A673 (cell line): ENCODE results near the gene DNAJA4. TPM values are rescaled to one million over a fixed set of nuclear protein-coding genes. Genes with fewer than 3 reads are reported as not detected.

ENCODE experiments used
- BruUV-seq: library from RNA; stranded (reverse); fragments of 400-500 nt; replicated peaks from 2 replicates; lab custom pipeline; 2021; lab: Mats Ljungman, UMichigan
- CTCF ChIA-PET: fragments of 300-600 bp; sonication (Branson Sonifier 250); formaldehyde crosslinking; loops from one replicate; lab custom pipeline; 2022; ENCODE audit warnings: antibody characterized with exemption; lab: Charles Lee
- POLR2A ChIA-PET: fragments of 300-600 bp; sonication (Branson Sonifier 250); formaldehyde crosslinking; loops from one replicate; lab custom pipeline; 2022; ENCODE audit warnings: antibody characterized with exemption; ENCODE audit not compliant: low non-redundant PET; lab: Charles Lee
- DNase-seq: peaks from one replicate; pipeline ENCODE4 v3.0.0-alpha.2; 2015; ENCODE audit warnings: low spot score
- H3K27ac ChIP-seq: fragments of 200-600 bp; sonication (generic); 2 replicates; pipeline ENCODE4 v1.5.1; 2016; ENCODE audit warnings: mixed run types, low read depth, mild to moderate bottlenecking, mixed read lengths, antibody characterized with exemption, low read length; ENCODE audit not compliant: poor library complexity, severe bottlenecking
- H3K27me3 ChIP-seq: fragments of 200-600 bp; sonication (generic); replicated peaks from 2 replicates; pipeline ENCODE4 v1.6.1; 2017; ENCODE audit warnings: mixed run types, low read depth, mild to moderate bottlenecking, mixed read lengths, antibody characterized with exemption, low read length; ENCODE audit not compliant: insufficient read depth, poor library complexity
- H3K36me3 ChIP-seq: fragments of 200-600 bp; sonication (generic); 2 replicates; pipeline ENCODE4 v1.6.1; 2016; ENCODE audit warnings: mixed run types, mild to moderate bottlenecking, mixed read lengths, antibody characterized with exemption, low read length; ENCODE audit not compliant: insufficient read depth, poor library complexity, severe bottlenecking
- H3K4me1 ChIP-seq: fragments of 200-600 bp; sonication (generic); 2 replicates; pipeline ENCODE4 v1.6.1; 2017; ENCODE audit warnings: mixed run types, mild to moderate bottlenecking, mixed read lengths, antibody characterized with exemption, low read length; ENCODE audit not compliant: insufficient read depth, poor library complexity, severe bottlenecking
- H3K4me3 ChIP-seq: fragments of 200-600 bp; sonication (generic); 2 replicates; pipeline ENCODE4 v1.5.1; 2016; ENCODE audit warnings: low read depth, mixed run types, mild to moderate bottlenecking, mixed read lengths, low read length; ENCODE audit not compliant: poor library complexity, severe bottlenecking
- H3K9me3 ChIP-seq: fragments of 200-600 bp; sonication (generic); 2 replicates; pipeline ENCODE4 v1.6.1; 2016; ENCODE audit warnings: mixed run types, low read depth, mild to moderate bottlenecking, mixed read lengths, antibody characterized with exemption, low read length; ENCODE audit not compliant: poor library complexity, severe bottlenecking
- EZH2 ChIP-seq: fragments of 200-600 bp; sonication (generic); IDR thresholded peaks from 2 replicates; pipeline ENCODE4 v1.6.1; 2017; ENCODE audit warnings: borderline replicate concordance, low read depth, mild to moderate bottlenecking, mixed read lengths, antibody characterized with exemption, low read length; ENCODE audit not compliant: poor library complexity, severe bottlenecking
- intact Hi-C: fragments of 100-400 bp; cut with micrococcal nuclease; formaldehyde crosslinking; loops from one replicate; pipeline ENCODE4 v1.10.0; 2022; ENCODE audit not compliant: unreplicated experiment
- total RNA-seq: library from RNA; stranded (reverse); gene quantifications from 2 replicates; pipeline ENCODE4 v1.2.3, GENCODE V29; 2021
- TF ChIP-seq, protein P1 (sequence below): fragments of 300-800, 200-600 bp; sonication (generic); conservative IDR thresholded peaks from 2 replicates; pipeline ENCODE4 v1.5.1; 2017; ENCODE audit warnings: low read depth, mild to moderate bottlenecking, antibody characterized with exemption, low read length, moderate library complexity, mixed read lengths

DNAJA4 gene
- total RNA-seq, 1 experiment from 2014 or later, result 15.7 TPM

DNA sequence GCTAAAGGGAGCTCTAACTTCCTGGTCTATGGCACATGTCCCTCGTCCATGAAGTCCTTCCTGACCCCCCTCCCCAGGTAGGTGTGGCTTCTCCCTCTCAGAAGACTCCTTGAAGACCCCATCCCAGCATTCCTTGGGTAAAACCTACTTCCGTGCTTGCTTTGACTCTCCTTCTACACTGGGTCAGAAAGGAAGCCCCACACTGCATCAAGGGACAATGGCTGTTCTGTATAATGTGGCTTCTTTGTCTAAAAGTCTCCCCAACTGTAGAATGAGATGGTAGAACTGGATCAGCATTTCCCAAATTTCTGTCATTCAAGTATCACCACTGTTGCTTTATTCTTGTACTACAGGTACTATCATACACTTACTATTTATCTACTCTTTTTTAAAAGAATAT lies 3.9 kb upstream of the DNAJA4 start:
- CTCF ChIA-PET, result no interaction called here

DNA sequence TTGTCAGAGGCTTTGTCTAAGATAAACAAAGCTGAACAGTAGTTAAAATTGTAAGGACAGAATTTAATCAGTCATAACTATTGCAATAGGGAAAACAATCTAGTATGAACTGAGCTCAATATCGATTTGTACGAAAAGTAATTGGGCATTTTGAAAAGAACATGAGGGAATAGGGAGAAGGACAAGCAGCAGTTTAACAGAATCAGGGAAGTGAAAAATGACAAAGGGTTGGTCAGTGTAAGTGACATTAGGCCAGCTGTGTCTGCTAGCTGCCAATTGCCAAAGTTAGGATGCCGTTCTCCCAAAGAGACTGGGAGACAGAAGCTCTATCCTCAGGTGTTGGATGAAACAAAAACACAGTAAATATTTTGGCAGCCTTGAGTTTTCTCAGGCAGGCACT lies 3.3 kb upstream of the DNAJA4 start:
- H3K27me3 ChIP-seq, result no peaks in the 10 kb centered on the region
- H3K36me3 ChIP-seq, result no peaks in the 10 kb centered on the region
- no peak overlapping the region for H3K27ac ChIP-seq
- DNase-seq, result no peak
- no peaks in the 10 kb centered on the region for H3K9me3 ChIP-seq
- ChIA-PET POLR2A (no interaction called here), CTCF (no interaction called here)
- intact Hi-C loops, result no loop called here
- no peak overlapping the region for H3K4me3 ChIP-seq
- BruUV-seq, result no TSS peak
- H3K4me1 ChIP-seq, result no peaks in the 10 kb centered on the region
- no peak for TF ChIP-seq EZH2
- TF ChIP-seq, protein P1, sequence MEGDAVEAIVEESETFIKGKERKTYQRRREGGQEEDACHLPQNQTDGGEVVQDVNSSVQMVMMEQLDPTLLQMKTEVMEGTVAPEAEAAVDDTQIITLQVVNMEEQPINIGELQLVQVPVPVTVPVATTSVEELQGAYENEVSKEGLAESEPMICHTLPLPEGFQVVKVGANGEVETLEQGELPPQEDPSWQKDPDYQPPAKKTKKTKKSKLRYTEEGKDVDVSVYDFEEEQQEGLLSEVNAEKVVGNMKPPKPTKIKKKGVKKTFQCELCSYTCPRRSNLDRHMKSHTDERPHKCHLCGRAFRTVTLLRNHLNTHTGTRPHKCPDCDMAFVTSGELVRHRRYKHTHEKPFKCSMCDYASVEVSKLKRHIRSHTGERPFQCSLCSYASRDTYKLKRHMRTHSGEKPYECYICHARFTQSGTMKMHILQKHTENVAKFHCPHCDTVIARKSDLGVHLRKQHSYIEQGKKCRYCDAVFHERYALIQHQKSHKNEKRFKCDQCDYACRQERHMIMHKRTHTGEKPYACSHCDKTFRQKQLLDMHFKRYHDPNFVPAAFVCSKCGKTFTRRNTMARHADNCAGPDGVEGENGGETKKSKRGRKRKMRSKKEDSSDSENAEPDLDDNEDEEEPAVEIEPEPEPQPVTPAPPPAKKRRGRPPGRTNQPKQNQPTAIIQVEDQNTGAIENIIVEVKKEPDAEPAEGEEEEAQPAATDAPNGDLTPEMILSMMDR, result no peak

More for the DNA sequence above, 3.9 kb upstream of the DNAJA4 start:
- Histone ChIP-seq H3K36me3 (no peaks in the 10 kb centered on the region), H3K9me3 (no peaks in the 10 kb centered on the region), H3K27ac (no peak overlapping the region), H3K27me3 (no peaks in the 10 kb centered on the region), H3K4me1 (no peaks in the 10 kb centered on the region), H3K4me3 (no peak overlapping the region)
- no peak for TF ChIP-seq EZH2
- TF ChIP-seq, protein P1, result no peak
- no TSS peak for BruUV-seq
- intact Hi-C loops, result no loop called here
- POLR2A ChIA-PET, result no interaction called here
- DNase-seq, result no peak

DNA sequence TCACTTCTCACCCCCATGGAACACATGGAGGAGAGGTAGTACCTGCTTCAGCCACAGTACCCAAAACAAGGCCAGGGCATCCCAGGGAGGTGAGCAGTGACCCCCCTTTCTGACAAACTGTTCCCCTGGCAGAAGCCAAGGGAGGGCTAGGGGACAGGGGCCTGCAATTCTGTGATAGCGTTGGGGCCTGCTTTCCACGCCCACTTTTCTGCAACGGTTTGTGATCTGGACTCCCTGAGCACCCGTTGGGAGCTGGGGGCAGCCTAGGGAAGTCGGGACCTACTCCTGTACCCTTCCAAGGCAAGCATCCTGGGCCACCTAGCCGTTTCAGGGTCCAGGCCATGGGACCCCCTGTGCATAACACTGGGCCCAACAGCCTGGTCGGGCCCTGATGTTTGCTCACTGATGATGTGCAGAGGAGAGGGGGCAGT lies 996 bp upstream of the DNAJA4 start:
- H3K9me3 ChIP-seq, result no peaks in the 10 kb centered on the region
- no peak overlapping the region for H3K27ac ChIP-seq
- H3K36me3 ChIP-seq, result no peaks in the 10 kb centered on the region
- ChIA-PET CTCF (no interaction called here), POLR2A (no interaction called here)
- no peaks in the 10 kb centered on the region for H3K4me1 ChIP-seq
- H3K4me3 ChIP-seq, result no peak overlapping the region
- H3K27me3 ChIP-seq, result no peaks in the 10 kb centered on the region
- no peak for DNase-seq
- TF ChIP-seq, protein P1, result no peak
- no peak for TF ChIP-seq EZH2
- intact Hi-C loops, result no loop called here
- no TSS peak for BruUV-seq
